ENCODE measurements around the gene ZNF609.
A peak's percentile ranks its signal among the peaks of the same experiment; 100 is the strongest.
"Not testable (repeated sequence)": the region's sequence is repeated elsewhere in the genome, so short reads cannot be mapped to it uniquely, and the experiment has no call there.

The ZNF609 gene

GRCh38 chr15:64589435-64590084 is 129.2 kb downstream of the ZNF609 start:
- TF ChIP-seq, protein P1, sequence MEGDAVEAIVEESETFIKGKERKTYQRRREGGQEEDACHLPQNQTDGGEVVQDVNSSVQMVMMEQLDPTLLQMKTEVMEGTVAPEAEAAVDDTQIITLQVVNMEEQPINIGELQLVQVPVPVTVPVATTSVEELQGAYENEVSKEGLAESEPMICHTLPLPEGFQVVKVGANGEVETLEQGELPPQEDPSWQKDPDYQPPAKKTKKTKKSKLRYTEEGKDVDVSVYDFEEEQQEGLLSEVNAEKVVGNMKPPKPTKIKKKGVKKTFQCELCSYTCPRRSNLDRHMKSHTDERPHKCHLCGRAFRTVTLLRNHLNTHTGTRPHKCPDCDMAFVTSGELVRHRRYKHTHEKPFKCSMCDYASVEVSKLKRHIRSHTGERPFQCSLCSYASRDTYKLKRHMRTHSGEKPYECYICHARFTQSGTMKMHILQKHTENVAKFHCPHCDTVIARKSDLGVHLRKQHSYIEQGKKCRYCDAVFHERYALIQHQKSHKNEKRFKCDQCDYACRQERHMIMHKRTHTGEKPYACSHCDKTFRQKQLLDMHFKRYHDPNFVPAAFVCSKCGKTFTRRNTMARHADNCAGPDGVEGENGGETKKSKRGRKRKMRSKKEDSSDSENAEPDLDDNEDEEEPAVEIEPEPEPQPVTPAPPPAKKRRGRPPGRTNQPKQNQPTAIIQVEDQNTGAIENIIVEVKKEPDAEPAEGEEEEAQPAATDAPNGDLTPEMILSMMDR (conservative IDR thresholded peaks at IDR 0.05): no peak
- H3K27ac ChIP-seq: peak overlapping the region; percentile 67

GRCh38 chr15:64592845-64593244 is 132.5 kb downstream of the ZNF609 start:
- not testable (repeated sequence) for H3K27ac ChIP-seq

DNA sequence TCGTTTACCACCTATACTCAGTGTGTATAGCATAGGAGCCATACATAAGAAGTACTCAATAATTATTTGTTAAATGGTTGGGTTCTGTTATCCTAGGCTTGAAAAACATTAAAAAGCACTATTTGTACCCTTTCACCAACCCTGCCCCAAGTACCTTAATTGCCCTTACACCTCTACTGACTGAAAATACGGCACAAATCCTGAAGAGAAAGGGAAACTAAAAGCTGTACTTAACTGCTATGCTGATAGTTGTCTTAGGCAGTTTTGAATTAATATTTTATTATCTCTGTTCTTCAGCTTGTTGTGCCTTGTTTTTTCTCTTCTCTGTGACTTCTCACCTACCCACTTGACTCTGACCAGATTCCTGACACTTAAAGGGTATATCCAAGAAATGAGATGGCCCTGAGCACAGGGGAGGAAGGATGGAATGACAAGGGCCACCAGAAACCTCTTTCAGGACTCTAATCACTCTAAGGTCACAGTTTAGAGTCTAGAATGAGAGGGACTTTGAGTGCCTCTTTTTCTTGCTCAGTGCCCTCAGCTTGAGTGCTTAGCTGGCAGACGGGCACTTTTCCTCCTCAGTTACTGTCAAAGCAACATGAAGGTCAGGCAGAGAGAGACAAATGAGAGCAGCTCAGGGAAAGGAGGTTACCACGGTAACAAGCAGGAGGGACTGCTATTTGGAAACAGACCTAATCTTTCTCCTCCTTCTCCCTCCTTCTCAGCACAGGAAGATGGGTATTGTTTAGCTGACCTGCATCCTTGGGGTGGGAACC is 136.5 kb downstream of the ZNF609 start:
- H3K27ac ChIP-seq: peak overlapping the region; percentile 49
- TF ChIP-seq, protein P1 (conservative IDR thresholded peaks at IDR 0.05): no peak

DNA sequence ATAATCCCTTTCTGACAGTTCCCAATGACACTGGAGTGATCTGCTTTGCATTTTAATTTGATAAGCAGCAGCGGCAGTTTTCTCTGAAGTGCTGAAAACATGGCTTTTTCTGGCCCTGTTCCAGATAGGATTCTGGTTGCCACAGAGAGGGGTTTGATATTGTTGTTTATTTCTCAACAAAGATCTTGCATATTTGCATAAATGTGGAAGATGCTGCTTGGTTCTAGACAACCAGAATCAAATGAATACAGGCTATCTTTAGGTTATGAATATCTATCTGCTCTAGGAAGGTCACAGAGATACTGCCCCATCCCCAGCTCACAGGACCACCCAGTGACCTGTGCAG is 137.1 kb downstream of the ZNF609 start:
- H3K27ac ChIP-seq: peak overlapping the region; percentile 49
- TF ChIP-seq, protein P1 (conservative IDR thresholded peaks at IDR 0.05): no peak

- H3K27ac ChIP-seq: no peak overlapping the region
- TF ChIP-seq, protein P1 (conservative IDR thresholded peaks at IDR 0.05): no peak
These were observed 138.8 kb downstream of the ZNF609 start for GRCh38 chr15:64599226-64599625.

GRCh38 chr15:64599716-64600115 is 139.3 kb downstream of the ZNF609 start:
- TF ChIP-seq, protein P1 (conservative IDR thresholded peaks at IDR 0.05): no peak
- H3K27ac ChIP-seq: no peak overlapping the region

GRCh38 chr15:64600794-64601193 is 140.4 kb downstream of the ZNF609 start:
- TF ChIP-seq, protein P1 (conservative IDR thresholded peaks at IDR 0.05): no peak
- no peak overlapping the region for H3K27ac ChIP-seq

GRCh38 chr15:64604319-64604718 is 143.9 kb downstream of the ZNF609 start:
- peak overlapping the region; percentile 57 for H3K27ac ChIP-seq
- TF ChIP-seq, protein P1 (conservative IDR thresholded peaks at IDR 0.05): no peak

- H3K27ac ChIP-seq: not testable (repeated sequence)
These were observed 147.0 kb downstream of the ZNF609 start for GRCh38 chr15:64607416-64607815.
